A549 treated with Hydrocortisone at 1 μM for 4 hours (cell line): ENCODE measurements around the gene PEAK3. TPM values are rescaled to one million over a fixed set of nuclear protein-coding genes. Genes with fewer than 3 reads are reported as not detected.

Source experiments
- total RNA-seq: library from RNA; stranded (reverse); fragments of 200-300 nt; extraction: Qiagen RNA extraction; gene quantifications from 5 replicates; pipeline ENCODE4 v1.2.3, GENCODE V29; 2022

Gene PEAK3
- 0.09 to 0.18 TPM (median 0.14 TPM) in 5 replicates for total RNA-seq

GRCh38 chr19:2282062-2282861 lies at the start of gene PEAK3:
Gene PEAK3 (minus strand): TSS chr19:2282175. CDS start chr19:2280931, 1,244 bp downstream.

GRCh38 chr19:2328401-2329148 lies 46.6 kb upstream of the PEAK3 start, which contains the start of the genes LSM7 and SPPL2B:
Gene LSM7 (minus strand): TSS chr19:2328586. CDS start chr19:2328566, 20 bp downstream.
Gene SPPL2B (plus strand): TSS chr19:2328684. CDS start chr19:2328710, 26 bp downstream.

GRCh38 chr19:2308114-2308556 lies 26.2 kb upstream of the PEAK3 start, which contains the start of gene LINGO3:
Gene LINGO3 (minus strand): TSS chr19:2308154. CDS start chr19:2291776, 16,378 bp downstream.

GRCh38 chr19:2255982-2256685 lies 25.8 kb downstream of the PEAK3 start, which contains the start of gene JSRP1:
Gene JSRP1 (minus strand): TSS chr19:2256417. CDS start chr19:2255314, 1,103 bp downstream.

GRCh38 chr19:2249010-2249866 lies 32.7 kb downstream of the PEAK3 start, which contains the start of gene AMH:
Gene AMH (plus strand): TSS chr19:2249323. CDS start chr19:2249333, 10 bp downstream.

GRCh38 chr19:2236314-2237050 lies 45.5 kb downstream of the PEAK3 start, which contains the start of the genes PLEKHJ1 and SF3A2:
Gene PLEKHJ1 (minus strand): TSS chr19:2236329. CDS start chr19:2236248, 81 bp downstream.
Gene SF3A2 (plus strand): TSS chr19:2236824. CDS start chr19:2243419, 6,595 bp downstream.

Other genes starting within 250 kb of the PEAK3 start
- 52.0 to 74.0 TPM (median 72.3 TPM) in 5 replicates for gene MKNK2, start 230.9 kb downstream of the PEAK3 start, total RNA-seq
- 13.6 to 17.6 TPM (median 13.7 TPM) in 5 replicates for gene MOB3A, start 185.8 kb downstream of the PEAK3 start, total RNA-seq
- gene IZUMO4, start 185.3 kb downstream of the PEAK3 start, total RNA-seq: 0.36 to 0.90 TPM (median 0.56 TPM) in 5 replicates
- 70.5 to 85.8 TPM (median 77.8 TPM) in 5 replicates for gene AP3D1, start 130.6 kb downstream of the PEAK3 start, total RNA-seq
- gene DOT1L, start 118.2 kb downstream of the PEAK3 start, total RNA-seq: 11.3 to 16.1 TPM (median 14.8 TPM) in 5 replicates
- 42.8 to 59.8 TPM (median 56.8 TPM) in 5 replicates for gene PLEKHJ1, start 45.8 kb downstream of the PEAK3 start, total RNA-seq
- gene SF3A2, start 45.4 kb downstream of the PEAK3 start, total RNA-seq: 64.6 to 72.8 TPM (median 68.5 TPM) in 5 replicates
- 8.0 to 17.1 TPM (median 14.7 TPM) in 5 replicates for gene AMH, start 32.9 kb downstream of the PEAK3 start, total RNA-seq
- gene JSRP1, start 25.8 kb downstream of the PEAK3 start, total RNA-seq: 0.18 to 0.90 TPM (median 0.75 TPM) in 5 replicates
- gene LINGO3, start 26.0 kb upstream of the PEAK3 start, total RNA-seq: 0.05 to 0.07 TPM in 2 of 5 replicates, not detected in the others
- gene LSM7, start 46.4 kb upstream of the PEAK3 start, total RNA-seq: 123 to 163 TPM (median 155 TPM) in 5 replicates
- 16.0 to 21.2 TPM (median 18.6 TPM) in 5 replicates for gene SPPL2B, start 46.5 kb upstream of the PEAK3 start, total RNA-seq
- gene TMPRSS9, start 78.1 kb upstream of the PEAK3 start, total RNA-seq: 0.03 to 0.10 TPM (median 0.07 TPM) in 4 of 5 replicates, not detected in the other
- 49.2 to 136 TPM (median 119 TPM) in 5 replicates for gene TIMM13, start 145.4 kb upstream of the PEAK3 start, total RNA-seq
- gene LMNB2, start 174.8 kb upstream of the PEAK3 start, total RNA-seq: 73.2 to 82.6 TPM (median 76.0 TPM) in 5 replicates
- gene GADD45B, start 194.0 kb upstream of the PEAK3 start, total RNA-seq: 102 to 127 TPM (median 110 TPM) in 5 replicates